MCF 10A (cell line): ENCODE measurements around the gene AKAP8L. TPM values are rescaled to one million over a fixed set of nuclear protein-coding genes. Genes with fewer than 3 reads are reported as not detected.

Experiments used
- BruUV-seq: library from RNA; stranded (reverse); fragments of 400-500 nt; replicated peaks from 2 replicates; lab custom pipeline; 2021; lab: Mats Ljungman, UMichigan
- CTCF ChIA-PET: fragments of 300-600 bp; sonication (Branson Sonifier 250); formaldehyde crosslinking; extraction: SDS; loops from one replicate; lab custom pipeline; 2021; ENCODE audit warnings: antibody characterized with exemption, inconsistent platforms; lab: Yijun Ruan, JAX
- POLR2A ChIA-PET: fragments of 300-600, 350-650 bp; sonication (Branson Sonifier 250); formaldehyde crosslinking; extraction: SDS; loops from one replicate; lab custom pipeline; 2020; ENCODE audit warnings: antibody characterized with exemption, inconsistent platforms; lab: Yijun Ruan, JAX
- DNase-seq: peaks from one replicate; pipeline ENCODE4 v3.0.0-alpha.2; 2018; ENCODE audit not compliant: unreplicated experiment
- H3K27ac Mint-ChIP-seq: one replicate; pipeline ENCODE4 v1.8.0; 2022; ENCODE audit warnings: mild to moderate bottlenecking, low read depth, mixed read lengths; ENCODE audit not compliant: unreplicated experiment
- H3K27me3 Mint-ChIP-seq: one replicate; pipeline ENCODE4 v1.8.0; 2022; ENCODE audit warnings: mixed read lengths; ENCODE audit not compliant: insufficient read depth, unreplicated experiment
- H3K36me3 Mint-ChIP-seq: one replicate; pipeline ENCODE4 v1.8.0; 2022; ENCODE audit warnings: mild to moderate bottlenecking, moderate library complexity, mixed read lengths; ENCODE audit not compliant: insufficient read depth, unreplicated experiment
- H3K4me1 Mint-ChIP-seq: one replicate; pipeline ENCODE4 v1.8.0; 2022; ENCODE audit warnings: mixed read lengths; ENCODE audit not compliant: insufficient read depth, unreplicated experiment
- H3K4me3 Mint-ChIP-seq: one replicate; pipeline ENCODE4 v1.8.0; 2022; ENCODE audit warnings: mild to moderate bottlenecking, moderate library complexity, mixed read lengths; ENCODE audit not compliant: unreplicated experiment
- H3K9me3 Mint-ChIP-seq: one replicate; pipeline ENCODE4 v1.8.0; 2022; ENCODE audit warnings: mixed read lengths; ENCODE audit not compliant: unreplicated experiment
- CTCF ChIP-seq: fragments of 200-600 bp; IDR thresholded peaks from one replicate; pipeline ENCODE4 v1.8.0; 2022; ENCODE audit warnings: antibody characterized with exemption, mild to moderate bottlenecking; ENCODE audit not compliant: unreplicated experiment
- intact Hi-C: fragments of 100-400 bp; cut with micrococcal nuclease; formaldehyde crosslinking; loops from 2 replicates; pipeline ENCODE4 v1.14.1; 2022
- total RNA-seq: library from RNA; stranded (reverse); gene quantifications from 2 replicates; pipeline ENCODE4 v1.2.3, GENCODE V29; 2022

Gene AKAP8L
- total RNA-seq, 1 experiment from 2014 or later = 84.7 TPM

DNA sequence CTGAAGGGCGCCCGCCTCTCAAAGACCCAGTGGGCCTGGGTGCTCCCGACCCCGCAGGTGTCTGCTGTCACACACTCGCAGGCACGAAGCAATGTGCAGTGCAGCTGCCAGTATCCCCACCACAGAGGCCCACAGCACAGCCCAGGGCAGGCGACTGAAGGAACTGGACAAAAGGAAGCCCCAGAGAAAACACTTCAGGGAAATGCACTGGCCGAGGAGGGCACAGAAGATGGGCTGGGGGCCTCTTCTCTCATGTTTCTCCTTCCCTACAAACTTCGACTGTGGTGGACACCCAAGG lies 49.2 kb downstream of the AKAP8L start:
- TF ChIP-seq CTCF = no peak
- intact Hi-C loops = no loop called here
- Mint-ChIP-seq H3K9me3 (no peaks in the 10 kb centered on the region), H3K36me3 (peaks cover 98% of the 10 kb centered on the region), H3K27ac (no peak overlapping the region), H3K4me1 (no peaks in the 10 kb centered on the region), H3K4me3 (no peak overlapping the region), H3K27me3 (no peaks in the 10 kb centered on the region)
- ChIA-PET POLR2A (no interaction called here), CTCF (no interaction called here)
- BruUV-seq = no TSS peak
- no peak for DNase-seq

DNA sequence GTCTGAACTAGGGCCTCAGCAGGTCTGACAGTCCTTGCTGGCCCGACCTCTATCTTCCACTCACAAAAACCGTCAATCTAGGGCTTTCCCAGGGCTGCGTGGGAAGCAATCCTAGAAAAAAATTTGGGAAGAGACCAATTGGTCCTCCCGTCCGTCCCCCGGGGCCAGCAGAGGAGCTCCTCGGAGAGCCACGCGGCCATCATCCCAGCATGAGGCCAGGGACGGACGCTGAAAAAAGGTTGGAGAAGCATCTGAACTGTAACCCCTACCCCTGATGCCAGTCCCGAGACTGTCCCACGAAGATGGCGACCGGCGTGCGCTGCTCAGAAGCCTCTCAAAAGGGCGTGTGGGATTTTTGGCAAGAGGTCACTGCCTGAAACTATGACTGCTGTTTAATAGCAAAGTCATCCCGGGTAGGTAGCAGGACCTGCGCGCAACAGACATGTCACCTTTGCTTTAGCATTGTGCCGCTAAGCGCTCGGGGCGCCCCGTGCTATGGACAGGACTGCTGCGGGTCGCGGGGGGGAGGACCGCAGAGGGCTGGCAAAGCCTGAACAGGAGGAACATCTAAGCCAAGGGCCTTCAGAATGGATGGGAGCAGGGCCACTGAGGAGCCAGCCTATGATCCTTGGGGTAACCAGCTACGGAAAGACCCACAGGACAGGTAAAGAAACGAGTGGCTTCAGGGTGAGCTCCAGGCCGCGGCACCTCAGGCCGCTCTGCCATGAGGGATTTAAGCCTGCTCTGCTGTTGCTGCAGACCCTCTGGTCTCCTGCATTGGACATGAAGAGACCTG lies 49.8 kb downstream of the AKAP8L start:
- BruUV-seq = no TSS peak
- Mint-ChIP-seq H3K27ac (no peak overlapping the region), H3K4me3 (no peak overlapping the region), H3K9me3 (no peaks in the 10 kb centered on the region), H3K4me1 (no peaks in the 10 kb centered on the region), H3K27me3 (no peaks in the 10 kb centered on the region), H3K36me3 (peaks cover 98% of the 10 kb centered on the region)
- no peak for TF ChIP-seq CTCF
- ChIA-PET POLR2A (interaction anchor here (0.5 to 0.7 kb wide), 2 partner anchors 16 to 109 kb away, joined by 3 read pairs; no protein-coding TSS in a partner anchor), CTCF (interaction anchor here (0.5 to 0.6 kb wide), 2 partner anchors 9 to 27 kb away, joined by 3 read pairs; no protein-coding TSS in a partner anchor)
- intact Hi-C loops = no loop called here
- DNase-seq = no peak

DNA sequence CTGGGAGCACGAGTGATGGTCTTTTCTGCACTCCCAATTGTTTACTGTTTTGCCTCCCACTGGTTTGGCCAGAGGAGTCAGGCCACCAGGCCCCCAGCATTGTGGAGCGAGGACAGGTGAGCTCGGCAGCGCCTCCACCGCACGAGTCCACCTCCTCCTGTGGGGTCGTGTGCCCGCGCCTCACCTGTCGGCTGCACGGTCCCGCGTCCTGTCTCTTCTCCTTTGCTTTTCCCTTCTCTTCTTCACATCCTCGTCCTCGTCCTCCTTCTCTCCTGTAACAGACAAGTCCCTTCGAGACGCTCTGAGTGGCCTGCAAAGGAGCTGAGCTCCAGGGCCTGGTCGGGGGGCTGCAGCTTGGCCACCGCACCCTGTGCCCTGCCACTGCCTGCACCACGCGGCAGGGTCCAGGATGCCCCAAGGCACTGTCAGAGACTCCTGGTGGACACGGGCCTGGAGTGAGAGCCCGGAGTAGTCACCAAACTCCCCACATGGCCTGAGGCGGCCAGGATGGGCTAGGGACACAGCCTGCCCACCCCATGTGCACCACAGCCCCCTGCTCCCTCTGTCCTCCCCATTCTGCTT lies 50.6 kb downstream of the AKAP8L start:
- H3K36me3 Mint-ChIP-seq = peaks cover 95% of the 10 kb centered on the region

More for the DNA sequence above, 50.6 kb downstream of the AKAP8L start:
- no peaks in the 10 kb centered on the region for H3K9me3 Mint-ChIP-seq
- DNase-seq = no peak
- no peak overlapping the region for H3K27ac Mint-ChIP-seq
- H3K4me3 Mint-ChIP-seq = no peak overlapping the region
- POLR2A ChIA-PET = interaction anchor here (0.5 to 0.7 kb wide), 3 partner anchors 17 to 202 kb away, joined by 3 read pairs; no protein-coding TSS in a partner anchor
- intact Hi-C loops = no loop called here
- BruUV-seq = no TSS peak
- no peaks in the 10 kb centered on the region for H3K27me3 Mint-ChIP-seq
- no peak for TF ChIP-seq CTCF
- CTCF ChIA-PET = interaction anchor here (0.5 to 0.6 kb wide), 2 partner anchors 10 to 26 kb away, joined by 3 read pairs; no protein-coding TSS in a partner anchor
- H3K4me1 Mint-ChIP-seq = no peaks in the 10 kb centered on the region
